IMR-90 (cell line): Measurements from ENCODE around the gene PARP1. TPM values are rescaled to one million over a fixed set of nuclear protein-coding genes. Genes with fewer than 3 reads are reported as not detected.

Experiments used
- ATAC-seq: fragments of 200-7000 bp; cut with Tn5 transposase; 2 replicates; pipeline ENCODE4 v1.9.1; 2020; ENCODE audit warnings: low read depth, mild to moderate bottlenecking, moderate library complexity
- BruUV-seq: library from RNA; stranded (reverse); fragments of 400-500 nt; replicated peaks from 2 replicates; lab custom pipeline; 2021; lab: Mats Ljungman, UMichigan
- CTCF ChIA-PET: fragments of 300-600 bp; formaldehyde crosslinking; extraction: SDS; loops from one replicate; lab custom pipeline; 2021; ENCODE audit warnings: antibody characterized with exemption; lab: Yijun Ruan, JAX
- POLR2A ChIA-PET: fragments of 300-600 bp; sonication (Branson Sonifier 250); formaldehyde crosslinking; loops from one replicate; lab custom pipeline; 2022; ENCODE audit warnings: antibody characterized with exemption; ENCODE audit not compliant: unreplicated experiment; lab: Charles Lee
- DNase-seq: peaks from one replicate; pipeline ENCODE4 v3.0.0; 2013
- H2AFZ ChIP-seq: replicated peaks from 2 replicates; pipeline ENCODE3; 2013; ENCODE audit warnings: low read length, mild to moderate bottlenecking; ENCODE audit not compliant: poor library complexity
- H2AK5ac ChIP-seq: 2 replicates; pipeline ENCODE4 v1.6.1; 2013; ENCODE audit warnings: low read depth, low read length, inconsistent platforms
- H2AK9ac ChIP-seq: replicated peaks from 2 replicates; pipeline ENCODE3; 2013; ENCODE audit warnings: mild to moderate bottlenecking, low read depth, low read length, moderate library complexity; ENCODE audit not compliant: poor library complexity
- H2BK120ac ChIP-seq: 2 replicates; pipeline ENCODE4 v1.6.1; 2013; ENCODE audit warnings: low read depth, low read length, inconsistent platforms
- H2BK15ac ChIP-seq: 3 replicates; pipeline ENCODE4 v1.6.1; 2013; ENCODE audit warnings: low read depth, low read length, inconsistent platforms
- H2BK20ac ChIP-seq: 2 replicates; pipeline ENCODE4 v1.6.1; 2013; ENCODE audit warnings: low read depth, mild to moderate bottlenecking, inconsistent platforms, low read length, moderate library complexity
- H2BK5ac ChIP-seq: 2 replicates; pipeline ENCODE4 v1.6.1; 2013; ENCODE audit warnings: mild to moderate bottlenecking, low read depth, low read length, inconsistent platforms; ENCODE audit not compliant: poor library complexity, severe bottlenecking
- H3K14ac ChIP-seq: replicated peaks from 2 replicates; pipeline ENCODE4 v1.6.1; 2013; ENCODE audit warnings: low read depth, low read length, inconsistent platforms
- H3K18ac ChIP-seq: 2 replicates; pipeline ENCODE4 v1.6.1; 2013; ENCODE audit warnings: low read depth, low read length, control low read depth
- H3K23ac ChIP-seq: 2 replicates; pipeline ENCODE4 v1.6.1; 2013; ENCODE audit warnings: low read depth, low read length, inconsistent platforms
- H3K27ac ChIP-seq: 2 replicates; pipeline ENCODE4 v1.5.1; 2013; ENCODE audit warnings: mild to moderate bottlenecking, control low read depth, low read length; ENCODE audit not compliant: insufficient read depth
- H3K27me3 ChIP-seq: 2 replicates; pipeline ENCODE4 v1.6.1; 2013; ENCODE audit warnings: low read length; ENCODE audit not compliant: control insufficient read depth, insufficient read depth
- H3K36me3 ChIP-seq: 2 replicates; pipeline ENCODE4 v1.6.1; 2013; ENCODE audit warnings: low read length, mixed read lengths; ENCODE audit not compliant: control insufficient read depth, insufficient read depth
- H3K4ac ChIP-seq: 2 replicates; pipeline ENCODE4 v1.6.1; 2013; ENCODE audit warnings: low read depth, low read length, inconsistent platforms
- H3K4me1 ChIP-seq: 2 replicates; pipeline ENCODE4 v1.6.1; 2013; ENCODE audit warnings: low read length, mixed read lengths; ENCODE audit not compliant: control insufficient read depth, insufficient read depth
- H3K4me2 ChIP-seq: 2 replicates; pipeline ENCODE4 v1.6.1; 2013; ENCODE audit warnings: low read depth, mild to moderate bottlenecking, control low read depth, low read length, moderate library complexity
- H3K4me3 ChIP-seq: 2 replicates; pipeline ENCODE4 v1.5.1; 2013; ENCODE audit warnings: low read depth, mild to moderate bottlenecking, control low read depth, low read length, moderate library complexity; ENCODE audit not compliant: insufficient read depth
- H3K56ac ChIP-seq: 2 replicates; pipeline ENCODE4 v1.6.1; 2013; ENCODE audit warnings: low read length, inconsistent platforms; ENCODE audit not compliant: insufficient read depth; ENCODE audit errors: extremely low read depth
- H3K79me1 ChIP-seq, 2 experiments: 2 replicates each; pipeline ENCODE4 v1.6.1; 2013; ENCODE audit warnings: low read length in 2 of 2, inconsistent platforms in 1 of 2, low read depth in 1 of 2
- H3K9ac ChIP-seq: 2 replicates; pipeline ENCODE4 v1.6.1; 2013; ENCODE audit warnings: low read depth, low read length, control low read depth
- H3K9me1 ChIP-seq: 2 replicates; pipeline ENCODE4 v1.6.1; 2013; ENCODE audit warnings: low read length, inconsistent platforms; ENCODE audit not compliant: insufficient read depth
- H3K9me3 ChIP-seq: 2 replicates; pipeline ENCODE4 v1.6.1; 2013; ENCODE audit warnings: low read length; ENCODE audit not compliant: control insufficient read depth, insufficient read depth
- H4K20me1 ChIP-seq: 2 replicates; pipeline ENCODE4 v1.6.1; 2013; ENCODE audit warnings: low read length, inconsistent platforms; ENCODE audit not compliant: insufficient read depth
- H4K5ac ChIP-seq: 2 replicates; pipeline ENCODE4 v1.6.1; 2013; ENCODE audit warnings: mild to moderate bottlenecking, low read depth, low read length, control low read depth
- H4K8ac ChIP-seq, 2 experiments: 2 replicates each; pipeline ENCODE4 v1.6.1; 2013; ENCODE audit warnings: low read depth in 2 of 2, low read length in 2 of 2, control low read depth in 1 of 2, inconsistent platforms in 1 of 2
- H4K91ac ChIP-seq: 2 replicates; pipeline ENCODE4 v1.6.1; 2013; ENCODE audit warnings: low read depth, low read length, inconsistent platforms; ENCODE audit not compliant: insufficient read depth
- BHLHE40 ChIP-seq: fragments of 150-350 bp; IDR thresholded peaks from 2 replicates; pipeline ENCODE4 v1.6.1; 2016; ENCODE audit warnings: mild to moderate bottlenecking, low read depth, low read length
- CEBPB ChIP-seq: IDR thresholded peaks from 2 replicates; pipeline ENCODE4 v1.6.1; 2012; ENCODE audit warnings: low read depth, low read length, improper control_type of control experiment
- CHD1 ChIP-seq: IDR thresholded peaks from 2 replicates; pipeline ENCODE4 v1.6.1; 2012; ENCODE audit warnings: low read depth, low read length, improper control_type of control experiment
- MAZ ChIP-seq: IDR thresholded peaks from 2 replicates; pipeline ENCODE4 v1.6.1; 2012; ENCODE audit warnings: low read depth, mild to moderate bottlenecking, low read length, improper control_type of control experiment, moderate library complexity, borderline replicate concordance
- MXI1 ChIP-seq: IDR thresholded peaks from 2 replicates; pipeline ENCODE4 v1.6.1; 2012; ENCODE audit warnings: low read depth, mild to moderate bottlenecking, low read length, moderate library complexity, borderline replicate concordance
- NFE2L2 ChIP-seq: fragments of 150-350 bp; IDR thresholded peaks from 2 replicates; pipeline ENCODE4 v1.6.1; 2016; ENCODE audit warnings: low read depth, mild to moderate bottlenecking, low read length
- RAD21 ChIP-seq: IDR thresholded peaks from 2 replicates; pipeline ENCODE4 v1.6.1; 2012; ENCODE audit warnings: low read length, improper control_type of control experiment
- USF2 ChIP-seq: fragments of 150-350 bp; IDR thresholded peaks from 2 replicates; pipeline ENCODE4 v1.6.1; 2017; ENCODE audit warnings: mild to moderate bottlenecking, antibody characterized with exemption, low read length, low read depth
- dilution Hi-C: fragments of 300-500 bp; cut with HindIII; formaldehyde crosslinking; loops from one replicate; pipeline ENCODE4 v1.14.3; 2018; ENCODE audit warnings: low sequenced_read_pairs; ENCODE audit not compliant: unreplicated experiment
- in situ Hi-C: fragments of 300-500 bp; cut with MboI; formaldehyde crosslinking; loops from 3 replicates; pipeline ENCODE4 v1.14.3; 2019; ENCODE audit warnings: low sequenced_read_pairs, inconsistent platforms, mixed read lengths
- intact Hi-C: fragments of 100-400 bp; cut with micrococcal nuclease; formaldehyde crosslinking; loops from 2 replicates; pipeline ENCODE4 v1.10.0; 2022
- polyA plus RNA-seq, 3 experiments: library from polyadenylated mRNA; depleted of rRNA; stranded (reverse); fragments of >200 nt; gene quantifications; 2 replicates each; pipeline ENCODE4 v1.2.3, GENCODE V29; 2012; ENCODE audit warnings: low replicate concordance in 1 of 3
- total RNA-seq: library from RNA; depleted of rRNA; stranded (reverse); fragments of >200 nt; gene quantifications from 2 replicates; pipeline ENCODE4 v1.2.3, GENCODE V29; 2012

PARP1 gene
- total and polyA plus RNA-seq, 2 of the 4 experiments (the other 2 are of a cell fraction), result 86.5 to 105 TPM

- H3K36me3 ChIP-seq, result no peaks in the 10 kb centered on the region
- ChIA-PET POLR2A (no interaction called here), CTCF (interaction anchor here (1.4 kb wide), 1 partner anchor 19 kb away, joined by 5 read pairs; no protein-coding TSS in a partner anchor)
- H2AK5ac ChIP-seq, result no peak overlapping the region
- no peak overlapping the region for H3K56ac ChIP-seq
- no peak overlapping the region for H3K4me2 ChIP-seq
- peaks cover 2% of the 10 kb centered on the region; the same call in 1 of the 2 replicates for H3K4me1 ChIP-seq
- in situ Hi-C loops, result no loop called here
- no peak overlapping the region for H3K27ac ChIP-seq
- dilution Hi-C loops, result no loop called here
- H3K9ac ChIP-seq, result no peak overlapping the region
- BruUV-seq, result no TSS peak
- no peak overlapping the region for H2AK9ac ChIP-seq
- H2BK20ac ChIP-seq, result no peak overlapping the region
- H2BK120ac ChIP-seq, result no peak overlapping the region
- ATAC-seq (no peak), DNase-seq (no peak)
- H3K9me3 ChIP-seq, result no peaks in the 10 kb centered on the region
- H3K4ac ChIP-seq, result no peak overlapping the region
- no peak for TF ChIP-seq MXI1
- TF ChIP-seq MAZ, result no peak
- no peak for TF ChIP-seq CEBPB
- no peak for TF ChIP-seq CHD1
- no peak for TF ChIP-seq NFE2L2
- no peak for TF ChIP-seq BHLHE40
- no peak for TF ChIP-seq USF2
- TF ChIP-seq RAD21, result no peak
- no peak overlapping the region for H3K4me3 ChIP-seq
- no peak overlapping the region for H3K18ac ChIP-seq
- H2AFZ ChIP-seq, result no peak overlapping the region
- no peak overlapping the region for H3K23ac ChIP-seq
- intact Hi-C loops, result no loop called here
- H3K14ac ChIP-seq, result no peak overlapping the region
- peaks cover 4% of the 10 kb centered on the region for H3K27me3 ChIP-seq
- H2BK5ac ChIP-seq, result no peak overlapping the region
- no peaks in the 10 kb centered on the region for H4K20me1 ChIP-seq
- H4K91ac ChIP-seq, result no peak overlapping the region
- H3K79me1 ChIP-seq, result no peaks in the 10 kb centered on the region
- H4K8ac ChIP-seq, result no peak overlapping the region
- H4K5ac ChIP-seq, result no peak overlapping the region
- no peaks in the 10 kb centered on the region for H3K9me1 ChIP-seq
- H2BK15ac ChIP-seq, result no peak overlapping the region
These were observed 93.8 kb downstream of the PARP1 start for GRCh38 chr1:226314055-226314454.
